HG03025 (cell line): Measurements from ENCODE around the gene DPP6.

Experiments used
- ATAC-seq: cut with Tn5 transposase; IDR thresholded peaks from one replicate; pipeline ENCODE4 v1.9.1; 2021; ENCODE audit warnings: mild to moderate bottlenecking, moderate library complexity; ENCODE audit not compliant: unreplicated experiment, low FRiP score

DPP6 gene

DNA sequence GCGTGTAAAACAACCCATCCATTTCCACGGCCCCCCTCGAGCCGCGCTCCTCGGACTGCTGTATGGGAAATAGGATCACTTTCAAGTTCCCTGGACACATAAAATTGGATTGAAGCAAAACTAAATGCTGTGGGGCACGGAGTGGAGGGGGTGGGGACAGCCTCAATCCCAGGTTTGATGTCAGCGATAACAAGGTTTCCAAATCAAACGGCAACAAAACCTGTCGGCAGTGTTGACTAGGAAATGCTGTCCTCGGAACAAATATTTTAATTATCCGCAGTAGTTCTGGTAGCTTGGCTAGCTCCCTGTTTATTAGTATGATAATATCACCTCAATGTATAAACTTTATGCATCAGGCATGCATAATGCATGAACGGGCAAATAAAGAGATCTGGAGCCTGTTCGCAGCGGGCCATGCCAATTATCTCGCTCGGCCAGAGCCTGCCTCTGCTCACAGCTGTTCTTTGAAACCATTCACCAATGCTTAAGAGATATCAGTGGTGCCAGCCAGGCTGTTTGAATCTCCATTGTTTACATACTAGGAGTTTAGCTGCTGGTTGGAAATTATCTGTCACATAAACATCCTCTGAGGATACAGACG, 789.6 kb downstream of the DPP6 start:
- ATAC-seq, result no peak

DNA sequence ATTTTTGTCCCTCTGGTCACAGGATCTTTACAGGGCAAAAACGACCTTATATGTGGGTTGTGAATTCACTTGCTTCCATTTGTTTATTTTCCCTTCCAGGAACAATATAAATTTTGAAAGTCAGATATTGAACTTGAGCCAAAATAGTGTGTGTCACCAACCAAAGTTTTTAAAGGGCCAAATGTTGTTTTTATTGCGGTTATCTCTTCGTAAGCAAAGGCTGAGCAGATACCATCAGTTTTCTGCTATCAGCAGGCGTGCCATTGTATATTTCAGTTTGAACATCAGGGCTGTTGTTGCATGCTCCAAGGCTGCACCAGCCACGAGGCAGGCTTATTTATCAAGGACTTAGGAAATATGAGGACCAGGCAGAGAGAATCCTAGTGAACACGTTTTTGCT, 790.4 kb downstream of the DPP6 start:
- no peak for ATAC-seq

DNA sequence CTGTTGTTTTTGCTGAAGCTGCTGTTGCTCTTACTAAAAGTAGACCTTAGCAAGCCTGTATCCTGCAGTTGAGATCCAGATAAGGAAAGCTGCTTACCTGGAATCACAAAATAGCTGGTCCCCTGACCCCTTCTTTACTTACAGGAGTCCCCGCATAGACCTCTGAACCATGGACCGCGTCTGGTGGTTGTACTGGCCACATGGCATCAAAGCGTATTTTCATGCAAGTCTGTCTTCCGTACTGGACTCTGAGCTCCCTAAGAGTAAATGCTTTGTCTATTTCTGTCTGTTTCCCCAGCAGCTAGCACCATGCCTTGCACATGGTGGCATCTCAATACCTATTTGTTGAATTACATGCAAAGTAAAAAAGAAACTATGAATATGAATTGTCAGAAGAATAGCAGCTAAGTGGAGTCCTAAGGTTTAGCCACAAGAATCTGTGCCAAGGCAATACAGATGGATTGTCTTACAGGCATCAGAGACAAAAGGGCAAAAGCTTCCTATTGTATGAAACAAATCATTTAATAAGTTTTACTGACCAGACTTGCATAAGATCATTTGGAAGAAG, 791.6 kb downstream of the DPP6 start:
- no peak for ATAC-seq

DNA sequence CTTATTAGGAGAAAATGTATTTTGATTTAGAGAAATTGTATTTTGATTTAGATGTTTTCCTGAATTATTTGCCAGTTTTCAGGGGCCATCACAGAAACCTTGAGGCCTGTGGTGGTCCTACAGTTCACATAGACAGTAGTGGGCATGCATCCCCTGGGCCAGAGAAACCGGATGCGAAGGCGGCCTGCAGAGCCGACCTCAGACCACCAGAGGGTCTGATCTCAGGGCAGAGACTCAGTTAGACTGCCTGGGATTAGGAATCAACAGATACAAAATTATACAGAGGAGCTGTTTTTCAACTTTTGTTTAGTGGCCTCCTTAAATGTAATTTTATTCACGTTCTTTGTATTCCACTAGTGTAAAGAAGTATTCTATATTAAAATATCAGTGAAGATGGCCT, 792.3 kb downstream of the DPP6 start:
- no peak for ATAC-seq

DNA sequence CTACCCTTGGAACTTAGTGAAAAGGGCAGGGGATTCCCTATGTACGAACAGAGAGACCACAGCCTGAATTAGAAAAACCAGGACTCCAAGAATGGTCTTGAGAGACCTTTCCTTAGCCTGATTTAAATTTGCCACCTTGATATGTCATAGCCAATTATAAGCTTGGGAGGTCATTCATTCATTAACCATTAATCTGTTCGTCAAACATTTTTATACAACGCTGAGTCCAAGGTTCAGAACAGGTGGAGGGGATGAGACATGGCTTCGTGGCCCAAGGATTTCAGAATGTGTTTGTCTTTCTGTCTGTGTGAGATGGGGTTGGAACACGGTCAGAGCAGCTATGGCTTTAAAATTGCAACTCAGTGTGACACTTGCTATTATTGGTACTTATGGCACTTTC, 792.8 kb downstream of the DPP6 start:
- ATAC-seq, result no peak

DNA sequence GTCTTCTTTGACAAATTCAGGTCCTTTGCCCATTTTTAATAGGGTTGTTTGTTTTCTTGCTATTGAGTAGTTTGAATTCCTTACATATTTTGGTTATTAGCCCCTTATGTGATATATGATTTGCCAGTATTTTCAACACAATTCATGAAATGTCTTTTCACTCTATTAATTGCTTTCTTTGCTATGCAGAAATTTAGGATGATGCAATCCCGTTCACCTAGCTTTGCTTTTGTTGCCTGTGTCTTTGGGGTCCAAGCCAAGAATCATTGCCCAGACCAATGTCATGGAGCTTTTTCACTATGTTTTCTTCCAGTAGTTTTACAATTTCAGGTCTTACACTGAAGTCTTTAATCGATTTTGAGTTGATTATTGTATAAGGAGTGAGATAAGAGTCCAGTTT, 796.3 kb downstream of the DPP6 start:
- no peak for ATAC-seq

DNA sequence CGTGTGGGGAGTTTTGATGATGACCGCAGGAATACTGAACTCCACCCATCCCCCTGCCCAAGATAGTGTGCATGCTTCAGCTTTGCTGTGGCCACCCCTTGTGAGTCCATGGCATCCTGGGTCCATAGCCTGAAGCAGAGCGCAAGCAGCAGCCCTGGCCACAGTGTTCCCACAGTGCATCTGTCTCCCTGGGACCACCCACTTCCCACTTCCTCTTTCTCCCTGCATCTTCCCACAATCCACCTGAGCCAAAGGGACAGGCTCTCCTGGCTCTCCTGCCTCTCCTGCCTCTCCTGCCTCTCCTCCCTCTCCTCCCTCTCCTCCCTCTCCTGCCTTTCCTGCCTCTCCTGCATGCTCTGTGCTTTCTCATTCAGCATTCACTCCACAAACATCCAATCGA, 800.0 kb downstream of the DPP6 start:
- ATAC-seq, result no peak

DNA sequence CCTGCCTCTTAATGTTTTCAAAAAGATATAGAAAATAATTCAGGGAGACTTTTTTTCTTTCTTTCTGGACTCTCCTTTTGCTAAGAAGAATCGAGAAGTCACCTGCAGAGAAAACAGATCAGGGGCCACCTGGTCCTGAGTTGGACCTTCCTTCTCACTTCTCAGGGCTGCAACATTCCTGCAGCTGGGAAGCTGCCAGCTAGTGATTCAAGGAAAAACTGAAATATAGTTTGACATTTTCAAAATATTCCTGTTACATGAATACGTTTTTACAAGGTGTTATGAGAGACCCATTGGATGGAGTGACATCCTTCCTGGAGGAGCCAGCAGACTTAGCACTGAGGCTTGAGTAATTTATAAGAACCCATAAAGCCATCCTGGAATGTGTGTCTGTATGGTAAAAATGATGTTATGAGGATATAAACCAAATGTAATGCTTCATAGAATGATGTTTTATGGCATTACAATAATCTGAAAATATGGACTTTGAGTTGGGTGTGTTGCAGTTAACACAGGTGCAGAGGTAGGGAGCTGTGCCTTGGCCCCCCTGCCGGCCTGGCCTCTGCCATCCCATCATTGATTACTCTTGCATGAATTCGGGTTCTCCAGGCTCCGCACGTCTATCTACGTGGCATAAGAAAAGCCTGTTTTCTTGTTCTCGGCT, 801.0 kb downstream of the DPP6 start:
- ATAC-seq, result no peak

DNA sequence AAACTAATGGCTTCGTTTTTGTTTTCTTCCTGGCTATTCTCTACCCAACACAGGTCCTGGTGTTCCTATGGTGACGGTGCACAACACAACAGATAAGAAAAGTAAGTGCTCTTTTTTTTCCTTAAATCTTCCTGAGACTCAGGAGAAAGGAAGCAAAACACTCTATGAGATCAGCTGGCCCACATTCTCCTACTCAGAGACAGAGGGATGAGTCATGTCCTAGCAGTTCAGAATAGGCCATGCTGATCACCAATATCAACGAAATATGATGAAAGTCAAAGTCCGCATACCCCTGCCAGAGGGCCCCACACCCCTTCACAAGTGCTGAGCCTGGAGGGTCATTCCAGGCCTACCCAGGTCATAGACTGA, 801.5 kb downstream of the DPP6 start:
- ATAC-seq, result no peak

DNA sequence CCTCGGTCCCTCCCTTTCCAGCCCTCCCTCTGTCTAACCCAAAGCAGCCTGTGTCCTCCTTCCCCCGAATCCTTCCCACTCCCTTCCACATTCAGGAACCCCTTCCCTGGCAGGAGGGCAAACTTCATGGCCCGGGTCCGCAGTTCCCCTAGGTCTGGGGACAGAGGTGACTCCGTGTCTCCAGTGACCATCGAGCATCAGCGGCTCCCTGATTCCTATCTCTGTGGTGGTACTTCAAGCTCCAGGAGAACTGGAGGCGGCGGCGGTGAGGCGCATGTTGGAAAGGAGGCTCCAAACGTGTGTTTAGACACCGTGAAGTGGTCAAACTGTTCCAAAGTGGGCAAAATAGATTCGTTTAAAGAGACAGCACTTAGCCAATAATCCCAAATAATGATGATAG, 802.6 kb downstream of the DPP6 start:
- no peak for ATAC-seq

DNA sequence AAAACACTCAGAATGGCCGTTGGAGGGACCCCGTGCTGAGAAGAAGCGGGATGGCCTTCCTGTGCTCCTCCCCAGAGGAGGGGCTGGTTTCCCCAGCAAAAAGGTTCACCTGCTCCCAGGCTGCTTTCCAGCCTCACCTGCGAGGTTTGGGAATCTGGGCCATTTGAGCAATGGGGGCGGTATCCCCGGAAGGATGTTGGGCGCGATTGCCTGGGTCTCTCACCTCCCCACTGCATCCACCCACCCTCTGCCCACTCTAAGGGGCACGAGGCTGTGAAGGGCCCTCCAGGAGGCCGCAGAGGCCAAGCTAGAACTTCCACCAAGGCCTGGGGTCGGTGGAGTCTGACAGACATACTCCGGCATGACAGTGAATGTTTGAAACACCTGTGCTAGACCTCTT, 803.2 kb downstream of the DPP6 start:
- no peak for ATAC-seq

DNA sequence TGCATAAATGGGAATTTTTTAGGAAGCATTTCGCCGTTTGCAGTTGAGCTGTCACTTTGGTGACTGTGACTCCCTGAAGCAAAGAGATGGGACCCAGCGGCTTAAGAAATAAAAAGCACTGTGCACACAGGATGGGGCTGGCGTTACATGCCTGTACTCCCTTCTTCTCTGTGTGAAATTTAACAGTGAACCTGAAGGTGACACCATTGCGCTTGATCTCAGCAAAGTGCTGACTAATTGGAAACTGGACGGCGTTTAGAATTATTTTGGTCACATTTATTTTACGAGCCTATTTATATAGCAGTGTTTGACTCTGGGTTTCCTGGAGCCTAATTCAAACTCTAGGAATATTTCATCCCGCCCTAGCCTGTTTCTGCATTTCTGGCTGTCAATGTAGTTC, 804.5 kb downstream of the DPP6 start:
- no peak for ATAC-seq

DNA sequence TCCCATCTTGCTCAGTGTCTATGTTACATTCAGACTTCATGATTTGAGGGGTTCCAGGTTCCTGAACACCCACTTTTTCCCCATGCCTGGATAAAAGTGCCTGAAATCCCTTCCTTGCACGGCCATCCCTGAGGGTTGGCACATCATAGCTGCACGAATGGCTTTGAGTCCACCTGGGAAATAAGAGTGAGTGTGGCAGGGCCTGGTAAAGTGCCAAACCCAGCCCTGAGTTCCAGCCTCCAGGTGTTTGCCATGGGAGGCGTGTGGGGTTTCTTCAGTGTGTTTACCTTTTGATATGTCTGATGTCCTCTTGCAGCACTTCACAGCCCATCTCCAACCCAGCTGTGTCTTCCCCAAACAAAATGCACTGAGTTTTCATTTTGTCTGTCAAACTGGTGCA, 805.0 kb downstream of the DPP6 start:
- no peak for ATAC-seq

DNA sequence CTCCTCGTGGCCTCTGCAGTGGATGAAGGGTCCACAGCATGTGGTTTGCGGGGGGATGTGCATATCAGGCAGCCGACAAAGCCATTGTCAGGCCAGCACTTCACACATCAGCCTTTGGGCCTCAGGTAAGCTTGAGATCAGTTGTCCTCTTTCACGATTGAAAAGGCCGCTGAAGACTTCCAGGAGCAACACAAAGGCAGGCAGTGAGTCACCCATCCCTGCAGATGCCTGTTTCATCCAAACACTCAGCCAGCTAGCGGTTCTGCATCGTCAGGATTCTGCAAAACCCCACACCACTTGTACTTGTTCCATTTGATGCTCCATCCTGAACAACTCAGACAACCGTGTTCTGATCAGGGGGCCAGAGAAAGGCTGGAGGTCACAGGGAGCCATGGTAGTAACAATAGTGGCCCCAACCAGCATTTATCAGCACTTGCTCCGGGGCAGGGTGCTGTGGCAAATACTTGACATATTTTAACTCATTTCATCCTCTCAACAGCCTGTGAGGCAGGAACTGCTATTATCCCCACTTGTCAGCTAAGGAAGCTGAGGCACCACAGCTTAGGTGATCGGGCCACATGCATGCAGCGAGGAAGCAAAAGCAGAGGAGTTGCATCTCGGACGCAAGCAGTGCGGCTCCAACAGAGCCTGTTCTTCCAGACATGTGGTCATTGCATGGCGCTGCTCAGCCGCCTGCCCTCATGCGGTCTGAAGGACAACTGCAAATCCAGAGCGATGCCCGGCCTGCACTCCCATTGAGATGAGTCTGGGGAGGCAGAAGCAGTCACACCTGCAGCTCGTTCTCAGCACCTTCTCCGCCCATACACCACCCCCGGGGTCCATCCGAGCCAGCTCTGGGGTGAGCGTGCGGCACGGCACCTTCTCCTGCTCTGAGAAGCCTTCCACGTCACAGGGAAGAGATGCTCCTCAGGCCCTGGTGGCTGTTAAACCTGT, 805.8 kb downstream of the DPP6 start:
- no peak for ATAC-seq

DNA sequence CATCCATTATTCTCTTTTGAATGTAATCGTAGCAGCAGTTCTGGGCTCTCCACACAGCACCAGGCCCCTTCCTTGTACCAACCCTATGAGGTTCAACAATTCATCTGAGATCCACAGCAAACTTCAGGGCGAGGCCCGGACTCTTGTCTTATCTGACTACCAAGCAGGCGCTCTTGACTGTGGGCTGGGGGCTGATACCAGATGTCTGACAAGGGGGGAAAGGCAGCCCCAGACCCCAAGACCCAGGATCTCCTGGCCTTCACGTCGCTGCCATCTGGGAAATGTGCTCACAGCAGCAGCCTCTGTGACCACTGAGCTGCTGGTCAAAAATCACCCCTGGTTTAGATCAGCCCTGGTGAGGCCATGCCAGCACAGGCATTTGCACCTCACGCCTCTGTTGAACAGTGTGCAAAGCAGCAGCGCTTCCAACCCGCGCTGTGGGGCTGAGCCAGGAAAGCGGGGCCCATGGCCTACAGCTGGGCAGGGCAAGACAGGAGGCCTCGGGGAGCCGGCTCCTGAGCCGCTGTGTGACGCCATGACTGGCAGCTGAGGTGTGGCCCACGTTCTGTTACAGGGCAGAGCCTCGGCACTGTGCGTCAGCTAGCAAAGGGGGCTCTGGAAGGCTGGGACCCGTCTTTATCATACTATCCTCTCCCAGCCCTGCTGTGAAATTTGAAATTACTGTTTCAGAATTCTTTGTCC, 806.8 kb downstream of the DPP6 start:
- ATAC-seq, result no peak

DNA sequence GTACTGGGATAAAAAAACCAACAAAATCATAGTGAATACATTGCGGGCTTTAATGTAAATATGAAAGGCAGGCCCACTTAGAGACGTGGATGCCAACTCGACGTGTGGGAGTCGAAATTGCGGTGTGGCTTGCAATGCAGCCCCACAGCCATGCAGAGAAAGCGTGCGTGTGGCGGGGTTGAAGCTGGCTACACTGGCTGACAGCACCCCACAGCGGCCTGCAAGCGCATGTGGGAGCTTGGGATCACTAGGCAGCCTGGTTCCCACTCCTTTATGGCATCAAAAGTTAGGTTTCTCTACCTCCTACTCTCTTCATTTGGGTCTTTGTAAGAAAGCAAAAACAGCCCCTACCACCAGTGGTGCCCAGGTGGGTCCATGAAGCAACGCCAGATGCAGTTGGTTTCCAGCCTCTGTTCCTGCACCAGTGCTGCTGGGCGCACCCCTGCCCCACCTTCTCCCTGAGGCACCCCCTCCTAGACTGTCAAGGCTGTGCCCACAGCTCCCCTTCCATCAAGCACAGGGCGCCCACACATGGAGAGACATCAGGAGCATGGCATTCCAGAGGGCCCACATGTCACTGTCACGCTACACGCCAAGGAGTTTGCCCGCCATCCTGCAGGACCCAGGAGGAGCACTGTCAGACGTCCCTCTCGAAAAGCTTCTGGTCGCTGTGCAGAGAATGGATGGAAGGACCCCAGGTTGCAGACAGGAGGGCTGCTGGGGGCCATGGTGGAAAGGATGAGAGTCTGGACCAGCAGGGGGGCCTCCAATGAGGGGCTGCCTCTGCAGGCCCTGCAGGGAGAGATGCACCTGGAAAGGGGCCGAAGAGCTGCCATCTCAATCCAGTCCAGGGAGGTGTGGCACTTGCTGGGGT, 807.8 kb downstream of the DPP6 start:
- no peak for ATAC-seq

DNA sequence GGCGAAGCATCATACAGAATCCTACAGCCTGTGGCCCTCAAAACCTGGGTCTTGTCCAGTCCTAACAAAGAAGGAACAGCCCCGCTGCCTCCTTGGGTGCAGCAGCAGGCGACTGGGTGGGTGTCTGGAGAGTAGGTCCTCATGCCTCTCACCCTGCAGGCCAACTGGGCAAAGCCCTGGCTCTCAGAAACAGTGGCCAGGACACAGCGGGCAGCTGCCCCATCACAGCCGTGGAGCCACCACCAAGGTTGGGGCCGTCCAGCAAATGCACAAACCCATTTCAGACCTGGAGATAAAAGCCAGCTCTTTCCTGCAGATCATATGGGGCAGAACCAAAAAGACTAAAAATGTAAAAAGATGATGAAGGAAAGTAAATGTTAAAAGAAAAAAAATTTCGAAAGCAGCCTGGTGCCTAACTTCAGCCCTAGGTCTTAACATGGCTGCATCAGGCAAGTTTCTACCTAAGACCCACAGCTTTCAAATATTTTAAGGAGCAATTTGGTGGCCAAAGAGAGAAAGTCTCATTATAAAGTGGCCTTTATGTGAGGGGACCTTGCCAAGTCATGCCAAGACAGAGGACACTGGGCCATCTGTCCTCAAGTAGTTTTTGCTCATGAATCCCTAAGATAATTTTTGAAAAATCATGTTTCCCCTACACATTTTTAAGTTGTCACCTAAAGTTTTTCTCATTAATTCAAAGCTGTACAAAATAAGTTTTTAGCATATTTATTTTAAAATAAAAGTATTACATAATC, 808.6 kb downstream of the DPP6 start:
- no peak for ATAC-seq

DNA sequence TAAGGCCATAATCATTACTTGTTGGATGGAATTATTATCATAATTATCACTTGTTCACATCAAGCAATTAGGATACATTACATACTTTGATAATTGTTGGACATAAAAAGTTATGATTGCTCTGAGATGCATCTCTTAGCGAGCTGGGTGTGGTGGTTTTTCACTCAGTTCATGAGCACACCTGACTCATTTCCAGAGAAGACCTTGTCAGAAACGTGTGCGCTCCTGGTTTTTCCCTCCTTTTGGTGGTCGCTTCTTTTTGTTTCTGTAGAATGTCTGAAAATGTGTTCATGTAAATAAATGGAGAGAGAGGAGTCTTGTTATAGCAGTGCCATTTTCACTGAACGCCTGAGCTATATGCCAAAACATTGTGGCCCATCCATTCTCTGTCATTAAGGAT, 809.4 kb downstream of the DPP6 start:
- ATAC-seq, result no peak

DNA sequence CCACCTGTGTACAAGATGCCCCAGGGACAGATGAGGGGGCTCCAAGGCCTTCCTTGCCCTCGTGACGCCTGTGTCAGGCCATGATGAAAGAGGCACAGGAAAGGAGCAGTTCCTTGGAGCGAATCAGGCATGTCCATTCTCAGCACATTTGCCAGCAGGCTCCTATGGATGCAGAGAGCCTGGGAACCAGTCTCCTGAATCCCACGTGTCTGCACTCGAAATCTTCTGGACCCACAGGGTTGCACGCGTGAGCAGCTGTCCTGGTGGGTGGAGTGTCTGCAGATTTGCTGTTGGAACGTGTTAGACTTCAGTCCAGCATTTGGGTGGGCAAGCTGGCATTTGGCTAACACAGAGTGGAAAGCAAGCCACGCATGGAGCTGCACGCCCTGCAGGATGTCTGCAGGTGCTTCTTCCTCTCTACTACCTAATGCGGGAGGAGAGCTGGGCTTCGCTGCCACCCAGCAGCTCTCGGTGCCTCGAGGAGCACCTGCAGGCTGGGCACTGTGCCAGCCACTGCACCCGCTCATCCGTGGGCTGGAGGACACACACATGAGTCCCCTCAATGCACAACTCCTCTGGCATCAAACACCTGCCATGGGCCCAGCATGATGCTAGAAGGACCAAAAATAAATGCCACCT, 810.1 kb downstream of the DPP6 start:
- ATAC-seq, result no peak
